ENCODE measurements around the gene HS6ST1. TPM values are rescaled to one million over a fixed set of nuclear protein-coding genes. Genes with fewer than 3 reads are reported as not detected.
"Not testable (repeated sequence)": the region's sequence is repeated elsewhere in the genome, so short reads cannot be mapped to it uniquely, and the experiment has no call there.

The HS6ST1 gene
- total RNA-seq, 2 donors from 2014 or later = 19.0 to 25.8 TPM

GRCh38 chr2:128258218-128258617 is 60.5 kb downstream of the HS6ST1 start:
- no peak for DNase-seq (ENCODE audit: low spot score)
- Histone ChIP-seq H3K36me3 (no peaks in the 10 kb centered on the region), H3K9me3 (no peaks in the 10 kb centered on the region), H3K27ac (no peak overlapping the region), H3K4me3 (no peak overlapping the region), H3K27me3 (no peaks in the 10 kb centered on the region), H3K4me1 (no peaks in the 10 kb centered on the region)
- no peak for TF ChIP-seq CTCF (IDR thresholded peaks at IDR 0.05)

DNA sequence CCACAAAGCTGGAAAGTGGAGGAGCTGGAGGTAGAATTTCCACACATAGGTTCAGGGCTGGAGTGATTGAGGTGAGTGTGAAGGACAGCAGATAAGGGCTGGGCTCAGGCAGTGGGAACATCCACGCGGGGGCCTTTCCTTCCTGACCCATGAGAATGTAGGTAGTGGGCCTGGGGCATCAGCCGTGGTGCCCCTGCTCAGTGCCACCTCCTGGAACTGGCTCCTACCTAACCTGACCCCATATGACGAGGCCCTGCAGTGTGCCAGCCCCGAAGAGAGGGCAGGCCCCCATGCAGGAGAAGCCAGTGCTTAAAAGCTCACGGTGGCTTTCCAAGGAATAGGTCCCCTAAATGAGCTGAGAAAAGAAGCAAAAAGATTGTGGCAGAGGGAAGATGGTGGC is 66.2 kb downstream of the HS6ST1 start:
- DNase-seq (ENCODE audit: low spot score) = peak; percentile 34
- no peaks in the 10 kb centered on the region for H3K4me1 ChIP-seq
- H3K27me3 ChIP-seq = no peaks in the 10 kb centered on the region
- no peak overlapping the region for H3K4me3 ChIP-seq
- H3K27ac ChIP-seq = no peak overlapping the region
- H3K36me3 ChIP-seq = no peaks in the 10 kb centered on the region
- no peaks in the 10 kb centered on the region for H3K9me3 ChIP-seq
- TF ChIP-seq CTCF (IDR thresholded peaks at IDR 0.05) = no peak

- H3K27ac ChIP-seq, H3K4me1 ChIP-seq, H3K36me3 ChIP-seq, H3K4me3 ChIP-seq, H3K9me3 ChIP-seq, H3K27me3 ChIP-seq: not testable (repeated sequence)
- DNase-seq (ENCODE audit: low spot score) = peak; percentile 47
Measured at GRCh38 chr2:128252086-128252485, 66.6 kb downstream of the HS6ST1 start.

GRCh38 chr2:128250229-128251025 is 68.2 kb downstream of the HS6ST1 start:
- no peak for TF ChIP-seq CTCF (IDR thresholded peaks at IDR 0.05)
- DNase-seq (ENCODE audit: low spot score) = peak; percentile 43
- Histone ChIP-seq H3K9me3 (no peaks in the 10 kb centered on the region), H3K36me3 (no peaks in the 10 kb centered on the region), H3K27me3 (no peaks in the 10 kb centered on the region), H3K27ac (no peak overlapping the region), H3K4me1 (no peaks in the 10 kb centered on the region), H3K4me3 (no peak overlapping the region)

DNA sequence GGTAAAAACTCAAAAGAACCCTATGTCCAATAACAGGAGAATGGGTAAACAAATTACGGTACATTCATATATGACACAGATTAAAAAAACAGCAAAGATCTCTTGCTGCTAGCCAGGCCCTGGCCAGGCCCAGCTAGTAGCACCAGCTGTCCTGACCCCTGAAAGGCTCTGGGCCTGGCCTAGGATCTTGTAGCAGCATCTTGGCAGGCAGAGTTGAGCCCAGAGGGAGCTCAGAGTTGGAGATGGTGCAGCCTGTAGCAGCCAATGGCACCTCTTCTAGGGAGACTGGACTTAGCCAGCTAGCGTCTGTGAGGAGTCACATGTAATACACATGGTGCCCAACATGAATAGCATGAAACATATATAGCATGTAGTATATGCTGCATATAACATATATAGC is 69.1 kb downstream of the HS6ST1 start:
- TF ChIP-seq CTCF (IDR thresholded peaks at IDR 0.05) = no peak
- no peaks in the 10 kb centered on the region for H3K36me3 ChIP-seq
- no peaks in the 10 kb centered on the region for H3K27me3 ChIP-seq
- H3K9me3 ChIP-seq = no peaks in the 10 kb centered on the region
- no peaks in the 10 kb centered on the region for H3K4me1 ChIP-seq
- H3K4me3 ChIP-seq = no peak overlapping the region
- peak; percentile 36 for DNase-seq (ENCODE audit: low spot score)
- H3K27ac ChIP-seq = no peak overlapping the region

DNA sequence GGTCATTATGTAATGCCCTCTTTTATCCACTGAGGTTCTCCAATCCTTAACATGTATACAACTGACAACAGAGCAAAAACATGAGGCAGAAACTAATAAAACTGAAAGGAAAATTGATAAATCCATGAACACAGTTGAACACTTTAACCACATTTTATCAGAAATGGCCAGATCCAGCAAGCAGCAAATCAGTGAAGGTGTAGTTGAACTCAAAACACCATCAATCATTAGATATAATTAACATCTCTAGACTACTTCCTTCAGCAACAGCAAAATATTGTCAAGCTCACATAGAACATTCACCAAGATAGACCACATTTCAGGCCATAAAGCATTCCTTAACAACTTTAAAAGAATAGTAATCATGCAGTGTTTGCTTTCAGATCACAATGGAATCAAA is 72.9 kb downstream of the HS6ST1 start:
- H3K9me3 ChIP-seq = no peaks in the 10 kb centered on the region
- no peaks in the 10 kb centered on the region for H3K36me3 ChIP-seq
- no peaks in the 10 kb centered on the region for H3K27me3 ChIP-seq
- H3K27ac ChIP-seq = no peak overlapping the region
- TF ChIP-seq CTCF (IDR thresholded peaks at IDR 0.05) = no peak
- no peak for DNase-seq (ENCODE audit: low spot score)
- H3K4me1 ChIP-seq = no peaks in the 10 kb centered on the region
- H3K4me3 ChIP-seq = no peak overlapping the region

Data from right atrium auricular region (tissue), 2 donors.